GM23338 (cell line): Measurements from ENCODE around the gene CD180. TPM values are rescaled to one million over a fixed set of nuclear protein-coding genes. Genes with fewer than 3 reads are reported as not detected.

Experiments
- ATAC-seq: fragments of 200-7000 bp; cut with Tn5 transposase; 3 replicates; pipeline ENCODE4 v1.9.1; 2020
- DNase-seq: peaks from one replicate; pipeline ENCODE4 v3.0.0-alpha.2; 2015; ENCODE audit warnings: low spot score
- H2AFZ ChIP-seq: fragments of 200-600 bp; sonication (generic); 2 replicates; pipeline ENCODE4 v1.8.0; 2016; ENCODE audit warnings: antibody characterized with exemption, mild to moderate bottlenecking, moderate library complexity
- H3F3A ChIP-seq: fragments of 200-600 bp; sonication (generic); replicated peaks from 2 replicates; pipeline ENCODE4 v1.8.0; 2017; ENCODE audit warnings: antibody characterized with exemption, mixed run types, low read depth
- H3K27ac ChIP-seq: fragments of 200-600 bp; sonication (generic); 2 replicates; pipeline ENCODE4 v1.6.1; 2016; ENCODE audit warnings: low read depth
- H3K27me3 ChIP-seq: fragments of 200-600 bp; sonication (generic); 2 replicates; pipeline ENCODE4 v1.8.0; 2016; ENCODE audit warnings: mild to moderate bottlenecking, mixed run types, moderate library complexity; ENCODE audit not compliant: insufficient read depth
- H3K36me3 ChIP-seq: fragments of 200-600 bp; sonication (generic); 2 replicates; pipeline ENCODE4 v1.8.0; 2016; ENCODE audit warnings: mild to moderate bottlenecking; ENCODE audit not compliant: insufficient read depth
- H3K4me1 ChIP-seq: fragments of 200-600 bp; sonication (generic); 2 replicates; pipeline ENCODE4 v1.8.0; 2016; ENCODE audit warnings: mild to moderate bottlenecking, moderate library complexity; ENCODE audit not compliant: insufficient read depth
- H3K4me2 ChIP-seq: fragments of 200-600 bp; sonication (generic); 2 replicates; pipeline ENCODE4 v1.7.1; 2017; ENCODE audit warnings: mixed run types
- H3K4me3 ChIP-seq: fragments of 200-600 bp; sonication (generic); 2 replicates; pipeline ENCODE4 v1.6.1; 2016; ENCODE audit warnings: mixed run types
- H3K79me2 ChIP-seq: fragments of 200-600 bp; sonication (generic); replicated peaks from 2 replicates; pipeline ENCODE4 v1.8.0; 2017; ENCODE audit warnings: mild to moderate bottlenecking; ENCODE audit not compliant: insufficient read depth
- H3K9me2 ChIP-seq: fragments of 200-600 bp; sonication (generic); 2 replicates; pipeline ENCODE4 v1.8.0; 2017; ENCODE audit not compliant: insufficient read depth
- H4K20me1 ChIP-seq: fragments of 200-600 bp; sonication (generic); replicated peaks from 2 replicates; pipeline ENCODE4 v1.8.0; 2017; ENCODE audit warnings: mild to moderate bottlenecking; ENCODE audit not compliant: insufficient read depth
- H3K27ac Mint-ChIP-seq: 2 replicates; pipeline ENCODE4 v1.8.0; 2020; ENCODE audit warnings: inconsistent platforms, mild to moderate bottlenecking, moderate library complexity, mixed read lengths
- H3K27me3 Mint-ChIP-seq: 3 replicates; pipeline ENCODE4 v1.8.0; 2022; ENCODE audit warnings: low read depth, mild to moderate bottlenecking, moderate library complexity, mixed read lengths, inconsistent platforms; ENCODE audit not compliant: insufficient read depth, poor library complexity
- H3K36me3 Mint-ChIP-seq: 3 replicates; pipeline ENCODE4 v1.8.0; 2021; ENCODE audit warnings: low read depth, mild to moderate bottlenecking, inconsistent platforms, moderate library complexity, mixed read lengths
- H3K4me1 Mint-ChIP-seq: 3 replicates; pipeline ENCODE4 v1.8.0; 2020; ENCODE audit warnings: mild to moderate bottlenecking, inconsistent platforms, mixed read lengths
- H3K4me3 Mint-ChIP-seq: 3 replicates; pipeline ENCODE4 v1.8.0; 2021; ENCODE audit warnings: moderate library complexity, mild to moderate bottlenecking, inconsistent platforms, mixed read lengths
- H3K9me3 Mint-ChIP-seq: 3 replicates; pipeline ENCODE4 v1.8.0; 2020; ENCODE audit warnings: moderate library complexity, mild to moderate bottlenecking, inconsistent platforms, mixed read lengths
- JUNB ChIP-seq: IDR thresholded peaks from one replicate; pipeline ENCODE4 v1.6.1; 2016; ENCODE audit warnings: antibody characterized with exemption; ENCODE audit not compliant: unreplicated experiment
- ZNF331 ChIP-seq: fragments of 250-450 bp; sonication (Bioruptor Pico); IDR thresholded peaks from 2 replicates; pipeline ENCODE4 v1.5.0; 2020; ENCODE audit warnings: low read depth, mild to moderate bottlenecking, moderate library complexity
- ZNF462 ChIP-seq: fragments of 250-450 bp; sonication (Bioruptor Pico); IDR thresholded peaks from 2 replicates; pipeline ENCODE4 v1.5.0; 2020; ENCODE audit warnings: mild to moderate bottlenecking, moderate library complexity
- polyA plus RNA-seq: library from polyadenylated mRNA; unstranded; fragments of >200 nt; fragmentation: Nextera tagmentation; extraction: Ambion mirVana; gene quantifications from 2 replicates; pipeline ENCODE4 v1.2.1, GENCODE V29; 2016
- total RNA-seq: library from RNA; depleted of rRNA; stranded (reverse); fragments of >200 nt; shearing (Covaris generic); gene quantifications from 2 replicates; pipeline ENCODE4 v1.2.3, GENCODE V29; 2014

Gene CD180
- total and polyA plus RNA-seq, 2 experiments from 2014 or later = not detected

GRCh38 chr5:67187006-67187715 lies 9.4 kb downstream of the CD180 start (continued):
- TF ChIP-seq ZNF462 = no peak
- TF ChIP-seq ZNF331 = no peak

GRCh38 chr5:67183859-67184258 lies 12.7 kb downstream of the CD180 start:
- peaks cover 2% of the 10 kb centered on the region for H3K27me3 Mint-ChIP-seq
- no peak overlapping the region for H3K4me3 ChIP-seq
- peaks cover 17% of the 10 kb centered on the region for H3K9me2 ChIP-seq
- no peaks in the 10 kb centered on the region for H3K27me3 ChIP-seq
- no peaks in the 10 kb centered on the region for H3K79me2 ChIP-seq
- TF ChIP-seq JUNB = no peak
- no peaks in the 10 kb centered on the region for H4K20me1 ChIP-seq
- DNase-seq (no peak), ATAC-seq (no peak)
- H3K4me1 ChIP-seq = peaks cover 14% of the 10 kb centered on the region; the same call in 1 of the 2 replicates
- no peaks in the 10 kb centered on the region for H3K36me3 Mint-ChIP-seq
- H3K36me3 ChIP-seq = no peaks in the 10 kb centered on the region
- no peaks in the 10 kb centered on the region; the same call in 1 of the 2 replicates for H3F3A ChIP-seq
- no peak overlapping the region for H3K27ac Mint-ChIP-seq
- peaks cover 17% of the 10 kb centered on the region for H3K4me1 Mint-ChIP-seq
- no peak overlapping the region for H2AFZ ChIP-seq
- H3K9me3 Mint-ChIP-seq = no peaks in the 10 kb centered on the region
- no peak overlapping the region for H3K4me3 Mint-ChIP-seq
- H3K27ac ChIP-seq = no peak overlapping the region
- no peak overlapping the region for H3K4me2 ChIP-seq
